ENCODE measurements around the gene NUDT12. TPM values are rescaled to one million over a fixed set of nuclear protein-coding genes. Genes with fewer than 3 reads are reported as not detected.

The NUDT12 gene
- total and polyA plus RNA-seq, 12 donors, result 4.4 to 17.0 (median 12.4) TPM

DNA sequence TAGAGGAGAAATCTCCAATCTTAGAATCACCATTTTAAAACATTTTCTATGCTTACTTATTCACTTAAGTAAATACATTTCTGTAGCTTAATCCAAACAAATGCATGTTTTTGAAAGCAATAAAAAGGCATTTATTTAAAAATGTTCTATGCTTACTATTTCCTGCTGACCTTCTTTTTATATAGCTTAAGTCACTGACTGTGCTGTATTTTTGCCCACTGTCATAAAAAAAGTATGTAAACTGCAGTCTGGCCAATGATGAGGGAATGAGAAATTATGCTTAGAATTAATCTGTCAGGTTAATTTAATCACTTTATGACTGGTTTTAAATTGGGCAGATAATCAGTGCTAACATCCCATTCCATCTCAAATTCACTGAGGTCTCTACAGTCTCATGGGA, 20.1 kb downstream of the NUDT12 start:
- H3K4me1 ChIP-seq, result no peaks in the 10 kb centered on the region
- DNase-seq, result no peak
- ATAC-seq, result no peak
- H3K27ac ChIP-seq, result no peak overlapping the region
- intact Hi-C loops (cut with DNase I), result no loop called here
- no peak overlapping the region for H3K4me3 ChIP-seq
- TF ChIP-seq, protein P1, sequence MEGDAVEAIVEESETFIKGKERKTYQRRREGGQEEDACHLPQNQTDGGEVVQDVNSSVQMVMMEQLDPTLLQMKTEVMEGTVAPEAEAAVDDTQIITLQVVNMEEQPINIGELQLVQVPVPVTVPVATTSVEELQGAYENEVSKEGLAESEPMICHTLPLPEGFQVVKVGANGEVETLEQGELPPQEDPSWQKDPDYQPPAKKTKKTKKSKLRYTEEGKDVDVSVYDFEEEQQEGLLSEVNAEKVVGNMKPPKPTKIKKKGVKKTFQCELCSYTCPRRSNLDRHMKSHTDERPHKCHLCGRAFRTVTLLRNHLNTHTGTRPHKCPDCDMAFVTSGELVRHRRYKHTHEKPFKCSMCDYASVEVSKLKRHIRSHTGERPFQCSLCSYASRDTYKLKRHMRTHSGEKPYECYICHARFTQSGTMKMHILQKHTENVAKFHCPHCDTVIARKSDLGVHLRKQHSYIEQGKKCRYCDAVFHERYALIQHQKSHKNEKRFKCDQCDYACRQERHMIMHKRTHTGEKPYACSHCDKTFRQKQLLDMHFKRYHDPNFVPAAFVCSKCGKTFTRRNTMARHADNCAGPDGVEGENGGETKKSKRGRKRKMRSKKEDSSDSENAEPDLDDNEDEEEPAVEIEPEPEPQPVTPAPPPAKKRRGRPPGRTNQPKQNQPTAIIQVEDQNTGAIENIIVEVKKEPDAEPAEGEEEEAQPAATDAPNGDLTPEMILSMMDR (IDR thresholded peaks at IDR 0.05), result no peak
- H3K9me3 ChIP-seq, result no peaks in the 10 kb centered on the region
- no peaks in the 10 kb centered on the region for H3K36me3 ChIP-seq
- no peaks in the 10 kb centered on the region for H3K27me3 ChIP-seq

DNA sequence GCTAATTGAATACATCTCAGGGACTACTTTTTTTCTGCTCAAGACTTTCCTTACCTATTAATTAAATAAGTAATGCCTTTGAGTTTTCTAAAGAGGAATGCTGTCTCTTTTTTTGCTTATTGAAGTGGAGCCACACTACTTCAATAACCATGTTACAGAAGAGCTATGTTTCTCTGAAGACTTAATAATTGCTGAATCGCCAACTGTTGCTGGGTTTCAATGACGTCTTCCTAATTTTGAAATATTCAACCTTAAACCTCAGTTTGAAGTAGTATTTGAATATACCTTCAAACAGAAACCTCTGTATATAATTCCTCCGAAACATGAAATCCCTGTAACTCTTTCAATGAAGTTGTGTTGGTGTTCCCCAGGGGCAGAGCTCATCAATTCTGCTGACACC, 21.0 kb downstream of the NUDT12 start:
- DNase-seq (no peak), ATAC-seq (no peak)
- WGBS, 2 donors, result 94 to 99% methylated on average over 3 of the region's 3 CpGs
- no peak overlapping the region for H3K27ac ChIP-seq
- intact Hi-C loops (cut with DNase I), result no loop called here
- no peaks in the 10 kb centered on the region for H3K9me3 ChIP-seq
- H3K36me3 ChIP-seq, result no peaks in the 10 kb centered on the region
- H3K4me1 ChIP-seq, result no peaks in the 10 kb centered on the region
- H3K27me3 ChIP-seq, result no peaks in the 10 kb centered on the region
- H3K4me3 ChIP-seq, result no peak overlapping the region
- TF ChIP-seq, protein P1 (IDR thresholded peaks at IDR 0.05), result no peak

DNA sequence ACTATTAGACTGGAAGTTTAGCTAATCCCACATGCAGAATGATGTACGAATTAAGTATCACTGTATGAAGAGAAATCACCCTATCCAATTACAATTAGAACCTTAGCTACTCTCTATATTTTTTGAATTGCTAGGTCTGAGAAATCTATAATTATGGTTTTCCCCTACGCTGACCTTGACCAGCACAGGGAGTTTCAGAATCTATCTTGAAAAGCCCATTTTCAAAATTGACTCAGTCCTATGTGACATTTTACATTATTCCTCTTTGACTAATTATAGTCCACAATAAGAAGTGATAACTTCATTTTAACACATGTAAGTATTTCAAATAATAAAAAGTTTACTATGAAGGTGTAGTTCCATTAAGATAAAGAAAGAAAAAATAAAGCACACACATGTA, 21.5 kb downstream of the NUDT12 start:
- TF ChIP-seq, protein P1 (IDR thresholded peaks at IDR 0.05), result no peak
- no peaks in the 10 kb centered on the region for H3K9me3 ChIP-seq
- no peaks in the 10 kb centered on the region for H3K36me3 ChIP-seq
- no peak overlapping the region for H3K4me3 ChIP-seq
- DNase-seq (no peak), ATAC-seq (no peak)
- H3K27ac ChIP-seq, result no peak overlapping the region
- H3K4me1 ChIP-seq, result no peaks in the 10 kb centered on the region
- intact Hi-C loops (cut with DNase I), result no loop called here
- 94 to 95% methylated on average over 2 of the region's 2 CpGs for WGBS, 2 donors
- no peaks in the 10 kb centered on the region for H3K27me3 ChIP-seq

DNA sequence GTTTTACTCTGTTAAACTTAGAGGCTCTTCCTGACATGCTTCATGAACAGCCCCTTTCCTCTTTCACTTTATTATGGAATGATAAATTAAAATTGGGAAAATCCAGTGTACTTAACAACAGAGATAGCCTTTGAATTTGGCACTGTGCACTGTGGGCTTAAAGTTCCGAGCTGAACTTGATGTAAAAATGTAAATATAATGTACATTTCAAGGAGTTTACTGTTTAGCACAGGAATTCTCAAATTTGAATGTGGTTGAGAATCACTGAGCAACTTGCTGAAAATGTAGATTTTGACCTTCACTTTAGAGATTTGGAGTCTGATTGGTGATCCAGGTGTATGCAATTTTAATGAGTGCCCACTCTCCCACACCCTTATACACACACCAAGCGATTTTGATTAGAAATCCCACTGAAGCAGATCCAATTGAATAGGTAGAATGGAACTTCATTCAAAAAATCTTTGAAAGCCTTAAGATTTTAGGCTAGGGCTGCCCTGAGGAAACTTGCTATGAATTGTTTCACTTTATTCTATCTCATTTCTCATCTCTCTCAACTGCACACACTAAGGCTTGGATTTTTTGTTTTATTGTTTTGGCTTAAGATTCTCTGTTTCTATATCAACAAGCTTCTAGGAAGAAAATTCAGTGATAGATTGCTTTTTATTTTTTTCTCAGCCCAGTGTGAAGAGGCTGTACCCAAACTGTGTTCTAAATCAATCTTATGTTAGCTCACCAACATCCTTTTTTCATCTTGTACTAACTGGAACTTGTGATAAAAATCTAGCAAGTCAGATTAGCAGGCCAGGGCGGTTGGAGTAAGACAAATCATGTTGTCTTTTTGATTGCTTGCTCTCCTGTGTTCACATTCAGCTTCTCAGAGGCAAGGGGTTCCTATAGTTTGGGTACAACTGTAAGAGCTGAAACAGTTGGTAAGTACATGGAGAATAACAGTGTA, 22.9 kb downstream of the NUDT12 start:
- DNase-seq, result no peak
- no peak overlapping the region for H3K27ac ChIP-seq
- TF ChIP-seq, protein P1 (IDR thresholded peaks at IDR 0.05), result no peak
- no peaks in the 10 kb centered on the region for H3K36me3 ChIP-seq
- no peaks in the 10 kb centered on the region for H3K27me3 ChIP-seq
- ATAC-seq, result no peak
- intact Hi-C loops (cut with DNase I), result no loop called here
- H3K4me1 ChIP-seq, result no peaks in the 10 kb centered on the region
- WGBS, 2 donors, result 70 to 75% methylated on average over 3 of the region's 3 CpGs
- no peak overlapping the region for H3K4me3 ChIP-seq
- no peaks in the 10 kb centered on the region for H3K9me3 ChIP-seq

Data from heart right ventricle (tissue), 16 donors.